HG03064 (cell line): ENCODE measurements around the gene CEMIP2.
A peak's percentile ranks its signal among the peaks of the same experiment; 100 is the strongest.
"Not testable (repeated sequence)": the region's sequence is repeated elsewhere in the genome, so short reads cannot be mapped to it uniquely, and the experiment has no call there.

Experiments
- ATAC-seq: cut with Tn5 transposase; IDR thresholded peaks from one replicate; pipeline ENCODE4 v1.9.1; 2021; ENCODE audit warnings: low read depth; ENCODE audit not compliant: unreplicated experiment

The CEMIP2 gene

GRCh38 chr9:71681104-71681707 is 87.1 kb downstream of the CEMIP2 start:
- ATAC-seq: peak; percentile 49

DNA sequence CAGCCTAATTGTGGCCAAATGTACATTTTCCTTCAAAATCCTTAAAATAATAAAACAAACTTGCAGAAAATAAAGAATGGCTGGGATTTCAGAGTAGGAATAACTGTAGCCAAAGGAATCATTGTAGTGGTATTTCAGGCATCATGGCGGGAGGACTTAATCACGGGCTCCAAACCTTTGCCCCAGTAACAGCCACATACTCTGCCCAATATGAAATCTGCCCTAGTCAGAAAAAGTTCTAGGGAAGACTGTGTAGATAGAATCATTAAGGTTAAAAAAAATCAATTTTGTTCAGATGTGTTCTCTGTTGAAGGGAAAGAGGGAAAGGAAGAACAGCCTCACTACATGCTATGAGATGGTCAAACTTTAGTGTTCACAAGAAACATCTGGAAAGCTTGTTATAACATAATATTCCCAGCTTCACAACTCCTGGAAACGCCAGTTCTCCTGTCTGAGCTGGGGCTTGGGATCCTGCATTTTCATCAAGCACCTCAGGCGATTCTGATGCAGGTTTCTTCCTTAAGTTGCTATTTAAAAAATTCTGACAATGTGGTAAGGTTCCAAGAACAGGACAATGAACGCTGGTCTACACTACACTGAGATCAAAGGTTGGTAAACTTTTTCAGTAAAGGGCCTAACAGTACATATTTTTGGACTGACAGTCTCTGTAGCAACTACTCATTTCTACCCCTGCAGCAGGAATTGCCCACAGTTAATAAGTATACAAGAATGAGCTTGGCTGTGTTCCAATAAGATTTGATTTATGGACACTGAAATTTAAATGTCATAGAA is 87.9 kb downstream of the CEMIP2 start:
- no peak for ATAC-seq

GRCh38 chr9:71678999-71679398 is 89.3 kb downstream of the CEMIP2 start:
- no peak for ATAC-seq

DNA sequence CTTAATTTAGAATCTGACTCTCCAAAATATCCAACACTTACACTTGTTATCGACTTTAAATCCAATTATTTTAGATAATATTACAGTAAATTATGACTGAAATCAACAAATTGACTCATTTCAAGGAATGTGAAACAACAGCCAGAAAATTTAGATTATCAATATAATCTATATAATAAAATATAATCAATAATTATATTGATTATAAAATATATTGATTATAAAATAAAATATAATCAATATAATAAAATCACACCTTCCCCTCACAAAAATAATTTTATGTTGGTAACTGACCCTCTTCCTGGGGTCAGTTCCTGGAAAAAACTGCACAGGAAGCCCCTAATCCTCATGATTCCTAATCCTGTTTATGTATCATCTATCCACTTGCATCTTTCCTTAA is 91.1 kb downstream of the CEMIP2 start:
- ATAC-seq: no peak

DNA sequence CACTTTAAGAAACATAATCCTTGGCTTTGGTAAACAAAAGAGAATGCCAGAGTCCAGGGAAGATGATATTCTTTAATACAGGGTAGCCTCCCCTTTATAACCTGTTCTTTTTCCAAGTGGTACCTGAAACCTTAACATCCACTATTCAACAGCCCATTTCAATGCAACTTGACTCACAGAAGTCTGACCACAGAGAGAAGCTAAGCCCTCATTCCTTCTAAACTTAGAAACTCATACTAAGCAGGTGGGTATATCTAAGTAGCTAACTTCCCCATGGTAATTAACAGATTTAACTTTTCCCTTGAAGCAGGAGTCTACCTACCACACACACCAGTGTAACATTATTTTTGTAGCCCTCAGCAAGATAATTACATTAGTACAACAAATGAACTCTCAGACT is 91.9 kb downstream of the CEMIP2 start:
- ATAC-seq: no peak

- no peak for ATAC-seq
Measured at GRCh38 chr9:71675857-71676165, 92.5 kb downstream of the CEMIP2 start.

DNA sequence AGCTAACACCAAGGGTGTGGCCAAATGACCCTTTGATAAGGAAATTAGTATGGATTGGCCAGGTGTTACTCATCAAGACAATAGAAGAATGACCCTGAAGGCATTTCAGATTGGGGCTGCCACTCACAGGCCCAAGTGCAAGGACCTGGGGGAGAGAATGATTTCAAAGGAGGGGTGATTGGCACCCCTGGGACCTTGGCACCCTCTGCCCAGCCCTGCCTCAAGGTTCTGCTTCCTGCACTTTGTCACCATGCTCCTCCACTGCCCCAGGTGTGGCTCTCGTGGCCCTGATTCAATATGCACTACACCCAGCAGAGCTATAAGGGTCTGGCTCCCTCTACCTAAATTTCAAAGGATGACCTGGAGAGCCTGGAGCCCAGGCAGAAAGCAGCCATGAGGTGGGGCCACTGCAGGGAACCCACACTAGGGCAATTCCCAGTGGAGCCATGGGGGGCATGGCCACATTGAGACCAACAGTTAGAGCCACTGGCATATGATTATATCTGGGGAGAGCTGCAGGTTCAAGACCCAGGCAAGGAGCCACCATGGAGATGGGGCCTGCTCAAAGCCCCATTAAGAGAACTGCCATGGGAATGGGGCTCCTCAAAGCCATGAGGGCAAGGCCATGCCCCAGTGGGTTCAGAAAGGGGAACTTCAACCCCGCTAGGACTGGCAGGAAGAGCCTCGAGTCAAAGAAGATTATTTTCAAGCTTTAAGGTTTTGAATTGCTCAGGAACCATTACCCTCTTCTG is 93.0 kb downstream of the CEMIP2 start:
- no peak for ATAC-seq

- no peak for ATAC-seq
Measured at GRCh38 chr9:71672573-71672972, 95.7 kb downstream of the CEMIP2 start.

- ATAC-seq: no peak
Measured at GRCh38 chr9:71671289-71671688, 97.0 kb downstream of the CEMIP2 start.

- no peak for ATAC-seq
Measured at GRCh38 chr9:71670121-71670520, 98.2 kb downstream of the CEMIP2 start.

GRCh38 chr9:71669284-71669995 is 98.9 kb downstream of the CEMIP2 start:
- no peak for ATAC-seq

DNA sequence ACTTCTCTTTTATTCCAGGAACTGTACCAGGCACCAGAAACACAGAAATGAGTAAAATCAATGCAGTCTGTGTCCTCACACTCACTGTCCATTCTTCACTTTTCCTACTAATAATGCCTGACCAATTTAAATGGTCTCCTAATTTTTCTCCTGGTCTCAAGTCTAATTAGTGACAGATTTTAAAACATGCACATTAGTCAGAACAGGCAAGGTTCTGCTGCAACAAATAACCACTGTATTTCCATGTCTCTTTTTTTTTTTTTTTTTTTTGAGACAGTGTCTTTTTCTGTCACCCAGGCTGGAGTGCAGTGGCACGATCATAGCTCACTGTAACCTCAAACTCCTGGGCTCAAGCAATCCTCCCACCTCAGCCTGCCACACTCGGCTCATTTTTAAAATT is 99.6 kb downstream of the CEMIP2 start:
- no peak for ATAC-seq

DNA sequence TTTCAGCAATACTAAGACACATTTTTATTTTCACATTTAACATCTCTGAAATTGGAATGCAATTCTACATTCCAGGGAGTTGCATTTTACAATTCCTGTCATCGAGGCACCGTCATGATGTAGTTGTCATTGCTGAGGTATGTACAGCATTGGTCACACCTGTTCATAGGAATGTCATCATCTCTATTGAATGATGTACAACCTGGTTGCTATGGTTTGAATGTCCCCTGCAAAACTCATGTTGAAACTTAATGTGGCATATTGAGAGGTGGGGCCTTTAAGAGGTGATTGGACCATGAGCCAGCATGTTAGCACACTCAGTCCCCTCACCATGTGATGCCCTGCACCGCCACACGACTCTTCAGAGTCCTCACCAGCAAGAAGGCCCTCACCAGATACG is 103.1 kb downstream of the CEMIP2 start:
- ATAC-seq: no peak

GRCh38 chr9:71664566-71664965 is 103.7 kb downstream of the CEMIP2 start:
- no peak for ATAC-seq

- ATAC-seq: no peak
Measured at GRCh38 chr9:71663931-71664459, 104.3 kb downstream of the CEMIP2 start.

- ATAC-seq: no peak
Measured at GRCh38 chr9:71663216-71663615, 105.1 kb downstream of the CEMIP2 start.

- no peak for ATAC-seq
Measured at GRCh38 chr9:71662082-71662481, 106.2 kb downstream of the CEMIP2 start.

DNA sequence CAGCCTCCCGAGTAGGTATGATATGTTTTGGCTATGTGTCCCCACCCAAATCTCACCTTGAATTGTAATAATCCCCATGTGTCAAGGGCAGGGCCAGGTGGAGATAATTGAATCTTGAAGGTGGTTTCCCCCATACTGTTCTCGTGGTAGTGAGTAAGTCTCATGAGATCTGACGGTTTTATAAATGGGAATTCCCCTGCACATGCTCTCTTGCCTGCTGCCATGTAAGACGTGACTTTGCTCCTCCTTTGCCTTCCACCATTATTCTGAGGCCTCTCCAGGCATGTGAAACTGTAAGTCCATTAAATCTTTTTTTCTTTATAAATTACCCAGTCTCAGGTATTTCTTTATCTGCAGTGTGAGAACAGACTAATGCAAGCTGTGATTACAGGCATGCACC is 111.0 kb downstream of the CEMIP2 start:
- ATAC-seq: not testable (repeated sequence)

GRCh38 chr9:71656496-71656895 is 111.8 kb downstream of the CEMIP2 start:
- ATAC-seq: no peak

- no peak for ATAC-seq
Measured at GRCh38 chr9:71655778-71656177, 112.5 kb downstream of the CEMIP2 start.

DNA sequence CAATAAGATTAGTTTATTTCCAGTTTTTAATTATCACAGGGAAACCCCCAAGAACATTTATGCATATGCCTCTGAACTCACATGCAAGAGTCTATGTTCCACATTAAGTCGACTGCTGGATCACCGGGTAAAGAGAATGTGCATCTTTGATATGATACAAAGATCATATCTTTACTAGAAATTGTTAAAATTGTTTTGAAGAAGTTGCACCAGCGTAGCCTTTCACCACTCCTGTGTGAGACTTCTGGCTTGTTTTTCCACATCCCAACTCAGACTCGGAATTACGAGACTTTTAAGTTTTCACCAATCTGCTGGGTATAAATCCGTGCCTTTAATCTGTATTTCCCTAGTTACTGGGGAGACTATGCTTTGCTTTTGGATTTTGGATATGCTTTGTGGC is 113.2 kb downstream of the CEMIP2 start:
- no peak for ATAC-seq
